ENCODE measurements around the gene SLC44A4.

SLC44A4 gene

DNA sequence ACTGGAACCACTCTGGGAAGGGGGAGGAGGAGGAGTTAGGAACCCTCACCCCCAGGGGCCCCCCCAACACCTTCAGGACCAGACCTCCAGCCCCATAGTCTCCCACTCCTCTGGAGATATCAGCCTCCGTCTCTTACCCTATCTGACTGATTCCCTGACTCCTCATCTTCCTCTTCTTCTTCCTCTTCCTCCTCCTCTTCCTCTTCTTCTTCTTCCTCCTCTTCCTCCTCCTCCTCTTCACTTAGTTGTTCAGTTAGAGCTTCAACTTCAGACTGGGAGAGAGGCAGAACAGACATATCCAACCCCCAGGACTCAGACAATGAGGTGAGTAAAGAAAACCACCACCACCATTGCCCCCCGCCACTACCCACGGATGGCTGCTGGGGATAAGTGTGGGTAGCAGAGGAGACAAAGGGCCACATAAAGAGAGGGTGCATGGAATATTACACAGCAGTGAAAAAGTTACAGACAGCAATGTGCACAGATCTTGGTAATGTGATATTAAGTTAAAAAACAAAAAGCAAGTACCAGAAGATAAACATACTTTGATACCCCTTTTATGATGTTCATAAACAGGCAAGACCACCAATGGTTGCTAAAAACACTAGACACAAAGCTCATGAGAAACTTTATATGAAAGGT, 10.7 kb upstream of the SLC44A4 start:
- TF ChIP-seq, protein P1, sequence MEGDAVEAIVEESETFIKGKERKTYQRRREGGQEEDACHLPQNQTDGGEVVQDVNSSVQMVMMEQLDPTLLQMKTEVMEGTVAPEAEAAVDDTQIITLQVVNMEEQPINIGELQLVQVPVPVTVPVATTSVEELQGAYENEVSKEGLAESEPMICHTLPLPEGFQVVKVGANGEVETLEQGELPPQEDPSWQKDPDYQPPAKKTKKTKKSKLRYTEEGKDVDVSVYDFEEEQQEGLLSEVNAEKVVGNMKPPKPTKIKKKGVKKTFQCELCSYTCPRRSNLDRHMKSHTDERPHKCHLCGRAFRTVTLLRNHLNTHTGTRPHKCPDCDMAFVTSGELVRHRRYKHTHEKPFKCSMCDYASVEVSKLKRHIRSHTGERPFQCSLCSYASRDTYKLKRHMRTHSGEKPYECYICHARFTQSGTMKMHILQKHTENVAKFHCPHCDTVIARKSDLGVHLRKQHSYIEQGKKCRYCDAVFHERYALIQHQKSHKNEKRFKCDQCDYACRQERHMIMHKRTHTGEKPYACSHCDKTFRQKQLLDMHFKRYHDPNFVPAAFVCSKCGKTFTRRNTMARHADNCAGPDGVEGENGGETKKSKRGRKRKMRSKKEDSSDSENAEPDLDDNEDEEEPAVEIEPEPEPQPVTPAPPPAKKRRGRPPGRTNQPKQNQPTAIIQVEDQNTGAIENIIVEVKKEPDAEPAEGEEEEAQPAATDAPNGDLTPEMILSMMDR (IDR thresholded peaks at IDR 0.05; ENCODE audit: poor library complexity, severe bottlenecking), result no peak
- Histone ChIP-seq H3K27me3 (ENCODE audit: insufficient read depth, poor library complexity, severe bottlenecking) (no peaks in the 10 kb centered on the region), H3K4me3 (ENCODE audit: severe bottlenecking) (no peak overlapping the region), H3K27ac (ENCODE audit: poor library complexity, severe bottlenecking) (no peak overlapping the region), H3K9me3 (ENCODE audit: severe bottlenecking) (no peaks in the 10 kb centered on the region), H3K4me1 (ENCODE audit: insufficient read depth, poor library complexity, severe bottlenecking) (no peaks in the 10 kb centered on the region), H3K36me3 (ENCODE audit: low read depth) (peaks cover 84% of the 10 kb centered on the region)
- DNase-seq (ENCODE audit: low spot score) (no peak), ATAC-seq (ENCODE audit: low read depth) (no peak)

DNA sequence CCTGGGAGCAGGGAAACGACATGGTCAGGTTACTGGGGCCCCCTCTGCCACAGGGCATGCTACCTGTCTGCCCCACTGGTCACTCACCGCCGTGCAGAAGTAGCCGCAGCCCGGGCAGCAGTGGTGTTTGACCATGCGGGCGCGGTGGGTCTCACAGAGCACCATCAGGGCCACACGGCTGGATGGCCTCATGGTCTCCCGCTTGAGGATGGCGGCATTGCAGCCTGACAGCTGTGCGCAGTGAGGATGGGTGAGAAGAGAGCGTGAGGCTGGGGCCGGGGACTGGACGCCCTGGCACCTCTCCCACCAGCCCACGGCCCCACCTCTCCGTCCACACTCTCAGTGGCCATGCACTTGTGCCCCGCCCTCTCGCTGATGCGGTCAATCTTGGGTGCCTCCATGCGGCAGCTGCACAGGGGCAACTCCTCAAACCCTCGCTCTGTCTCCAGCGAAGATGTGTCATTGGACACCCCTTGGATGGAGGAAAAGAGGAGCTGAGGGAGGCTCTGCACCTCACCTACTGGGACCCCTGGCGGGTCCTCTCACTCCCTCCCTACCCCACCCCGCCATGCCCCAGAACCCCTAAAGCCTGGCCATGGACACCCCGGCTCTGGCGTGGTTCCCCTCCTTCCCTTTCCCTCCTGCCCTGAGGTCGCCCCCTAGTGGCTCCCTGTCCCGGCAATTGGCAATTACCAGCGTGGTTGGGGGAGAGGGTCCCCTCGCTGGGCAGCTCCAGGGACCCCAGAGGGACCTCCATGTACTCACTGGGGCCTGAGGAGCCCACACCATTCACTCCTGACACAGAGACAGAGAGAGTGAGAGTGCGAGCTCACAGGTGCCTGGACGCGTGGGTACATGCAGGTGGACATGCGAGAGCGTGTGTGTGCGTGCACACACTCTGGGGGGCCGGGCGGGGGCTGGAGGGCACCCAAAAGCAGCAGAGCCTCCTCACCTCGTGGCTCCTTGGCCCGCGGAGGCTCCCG, 9.8 kb upstream of the SLC44A4 start:
- H3K4me3 ChIP-seq (ENCODE audit: severe bottlenecking), result no peak overlapping the region
- no peak overlapping the region for H3K27ac ChIP-seq (ENCODE audit: poor library complexity, severe bottlenecking)
- ATAC-seq (ENCODE audit: low read depth), result peak; percentile 19; the same call in 1 of the 3 replicates
- no peaks in the 10 kb centered on the region for H3K9me3 ChIP-seq (ENCODE audit: severe bottlenecking)
- peaks cover 82% of the 10 kb centered on the region for H3K36me3 ChIP-seq (ENCODE audit: low read depth)
- TF ChIP-seq, protein P1 (IDR thresholded peaks at IDR 0.05; ENCODE audit: poor library complexity, severe bottlenecking), result peak; percentile 69
- H3K27me3 ChIP-seq (ENCODE audit: insufficient read depth, poor library complexity, severe bottlenecking), result no peaks in the 10 kb centered on the region
- no peak for DNase-seq (ENCODE audit: low spot score)
- H3K4me1 ChIP-seq (ENCODE audit: insufficient read depth, poor library complexity, severe bottlenecking), result no peaks in the 10 kb centered on the region

DNA sequence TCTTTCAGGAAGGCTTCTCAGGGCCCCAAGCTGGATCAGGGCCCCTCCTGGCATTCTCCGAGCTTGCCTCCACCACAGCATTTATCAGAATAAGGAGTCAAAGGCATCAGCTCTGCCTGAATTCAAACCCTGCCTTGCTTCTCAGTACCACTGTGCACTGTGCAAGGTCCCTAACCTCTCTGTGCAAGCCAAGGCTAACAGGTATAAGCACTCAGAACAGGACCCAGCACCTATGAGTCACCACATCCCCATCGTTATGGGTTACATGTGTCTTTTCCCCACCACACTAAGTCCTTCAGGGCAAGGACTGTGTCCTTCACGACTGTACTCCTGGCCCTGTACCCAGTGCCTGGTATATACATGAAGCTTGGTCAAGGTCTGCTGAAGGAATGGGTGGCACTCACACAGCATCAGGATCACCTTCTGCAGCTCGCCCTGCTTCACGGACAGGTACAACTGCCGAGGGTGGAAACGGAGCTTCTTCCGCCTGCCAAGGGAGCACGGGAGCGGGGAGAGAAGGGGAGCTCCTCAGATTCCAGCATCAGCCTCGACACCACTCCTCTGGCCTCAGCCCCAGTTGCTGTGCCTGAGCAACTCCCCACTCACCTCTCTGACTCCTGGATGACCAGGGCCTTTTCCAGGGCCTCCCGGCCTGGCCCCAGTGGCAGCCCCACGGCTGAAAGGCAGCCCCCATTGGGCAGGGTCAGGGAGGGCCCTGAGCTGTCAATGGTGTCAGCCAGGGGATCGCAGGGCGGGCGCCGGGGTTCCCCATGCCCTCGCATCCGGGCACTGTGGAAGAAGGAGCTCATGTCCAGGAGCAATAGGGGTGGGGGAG, 8.6 kb upstream of the SLC44A4 start:
- Histone ChIP-seq H3K4me1 (ENCODE audit: insufficient read depth, poor library complexity, severe bottlenecking) (no peaks in the 10 kb centered on the region), H3K9me3 (ENCODE audit: severe bottlenecking) (no peaks in the 10 kb centered on the region), H3K4me3 (ENCODE audit: severe bottlenecking) (no peak overlapping the region), H3K27me3 (ENCODE audit: insufficient read depth, poor library complexity, severe bottlenecking) (no peaks in the 10 kb centered on the region), H3K36me3 (ENCODE audit: low read depth) (peaks cover 82% of the 10 kb centered on the region), H3K27ac (ENCODE audit: poor library complexity, severe bottlenecking) (no peak overlapping the region)
- TF ChIP-seq, protein P1 (IDR thresholded peaks at IDR 0.05; ENCODE audit: poor library complexity, severe bottlenecking), result no peak
- 0 out of 3 replicates have a peak, but pooled peaks have one; percentile 17 for ATAC-seq (ENCODE audit: low read depth)
- DNase-seq (ENCODE audit: low spot score), result no peak

DNA sequence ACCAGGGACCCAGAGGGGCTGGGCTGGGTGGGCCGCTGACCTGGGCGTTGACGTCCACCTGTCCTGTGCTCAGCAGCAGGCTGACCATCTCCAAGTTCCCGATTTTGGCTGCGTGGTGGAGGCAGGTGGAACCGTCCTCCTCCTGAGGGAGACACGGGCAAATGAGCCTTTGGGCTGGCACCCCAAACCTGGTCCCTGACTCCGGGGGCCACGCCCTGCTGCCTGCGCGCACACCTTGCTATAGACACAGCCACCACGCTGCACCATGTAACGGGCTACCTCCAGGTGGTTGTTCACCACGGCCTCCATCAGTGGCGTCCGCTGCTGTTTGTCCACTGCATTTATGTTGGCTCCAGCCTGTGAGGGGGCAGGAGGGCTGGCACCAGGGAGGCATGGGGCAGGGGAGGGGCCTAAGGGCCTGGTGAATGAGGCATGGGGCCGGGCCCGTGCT, 7.8 kb upstream of the SLC44A4 start:
- H3K9me3 ChIP-seq (ENCODE audit: severe bottlenecking), result no peaks in the 10 kb centered on the region
- no peak overlapping the region for H3K27ac ChIP-seq (ENCODE audit: poor library complexity, severe bottlenecking)
- H3K36me3 ChIP-seq (ENCODE audit: low read depth), result peaks cover 82% of the 10 kb centered on the region
- DNase-seq (ENCODE audit: low spot score) (no peak), ATAC-seq (ENCODE audit: low read depth) (no peak)
- H3K4me3 ChIP-seq (ENCODE audit: severe bottlenecking), result no peak overlapping the region
- no peaks in the 10 kb centered on the region for H3K4me1 ChIP-seq (ENCODE audit: insufficient read depth, poor library complexity, severe bottlenecking)
- no peaks in the 10 kb centered on the region for H3K27me3 ChIP-seq (ENCODE audit: insufficient read depth, poor library complexity, severe bottlenecking)
- TF ChIP-seq, protein P1 (IDR thresholded peaks at IDR 0.05; ENCODE audit: poor library complexity, severe bottlenecking), result no peak

All from RWPE2 (cell line).